OCI-LY7 (cell line): ENCODE data around the gene CMTM8.

ENCODE experiments used
- EZH2phosphoT487 ChIP-seq: fragments of 200-600 bp; sonication (generic); IDR thresholded peaks from 2 replicates; pipeline ENCODE4 v1.6.1; 2018; ENCODE audit warnings: low read depth, borderline replicate concordance, mild to moderate bottlenecking, mixed run types, antibody characterized with exemption, low read length, moderate library complexity, mixed read lengths
- TF ChIP-seq, protein P1 (sequence below): fragments of 200-600 bp; sonication (generic); conservative IDR thresholded peaks from 2 replicates; pipeline ENCODE4 v1.5.1; 2014; ENCODE audit warnings: mild to moderate bottlenecking, antibody characterized with exemption, low read length, moderate library complexity, mixed read lengths

DNA sequence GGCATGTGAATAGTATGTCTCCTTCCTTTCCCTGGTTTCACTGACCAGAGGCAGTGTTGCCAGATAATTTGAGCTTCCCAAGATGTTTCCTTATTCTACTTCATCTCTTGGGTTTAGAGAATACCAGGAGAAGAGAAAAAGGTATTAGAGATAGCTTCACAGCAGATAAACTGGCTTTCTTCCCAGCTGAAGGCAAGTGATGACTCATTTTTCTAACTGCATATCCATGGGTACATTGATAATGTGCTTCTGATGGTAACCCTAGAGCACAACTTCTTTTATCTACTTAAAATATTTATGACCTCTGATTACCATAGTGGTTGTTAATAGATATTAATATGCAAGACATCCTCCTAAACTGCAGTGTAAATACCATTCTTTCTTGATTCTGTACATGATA lies 34.6 kb upstream of the CMTM8 start:
- TF ChIP-seq, protein P1, sequence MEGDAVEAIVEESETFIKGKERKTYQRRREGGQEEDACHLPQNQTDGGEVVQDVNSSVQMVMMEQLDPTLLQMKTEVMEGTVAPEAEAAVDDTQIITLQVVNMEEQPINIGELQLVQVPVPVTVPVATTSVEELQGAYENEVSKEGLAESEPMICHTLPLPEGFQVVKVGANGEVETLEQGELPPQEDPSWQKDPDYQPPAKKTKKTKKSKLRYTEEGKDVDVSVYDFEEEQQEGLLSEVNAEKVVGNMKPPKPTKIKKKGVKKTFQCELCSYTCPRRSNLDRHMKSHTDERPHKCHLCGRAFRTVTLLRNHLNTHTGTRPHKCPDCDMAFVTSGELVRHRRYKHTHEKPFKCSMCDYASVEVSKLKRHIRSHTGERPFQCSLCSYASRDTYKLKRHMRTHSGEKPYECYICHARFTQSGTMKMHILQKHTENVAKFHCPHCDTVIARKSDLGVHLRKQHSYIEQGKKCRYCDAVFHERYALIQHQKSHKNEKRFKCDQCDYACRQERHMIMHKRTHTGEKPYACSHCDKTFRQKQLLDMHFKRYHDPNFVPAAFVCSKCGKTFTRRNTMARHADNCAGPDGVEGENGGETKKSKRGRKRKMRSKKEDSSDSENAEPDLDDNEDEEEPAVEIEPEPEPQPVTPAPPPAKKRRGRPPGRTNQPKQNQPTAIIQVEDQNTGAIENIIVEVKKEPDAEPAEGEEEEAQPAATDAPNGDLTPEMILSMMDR, result no peak
- TF ChIP-seq EZH2phosphoT487, result no peak
